HepG2 (cell line): ENCODE measurements around the gene MEGF11. TPM values are rescaled to one million over a fixed set of nuclear protein-coding genes. Genes with fewer than 3 reads are reported as not detected.

ENCODE experiments used
- ATAC-seq: fragments of 200-7000 bp; cut with Tn5 transposase; 3 replicates; pipeline ENCODE4 v1.9.1; 2020; ENCODE audit warnings: mild to moderate bottlenecking, moderate library complexity
- BruUV-seq: library from RNA; stranded (reverse); fragments of 400-500 nt; replicated peaks from 2 replicates; lab custom pipeline; 2021; lab: Mats Ljungman, UMichigan
- CTCF ChIA-PET: fragments of 300-600 bp; formaldehyde crosslinking; extraction: SDS; loops from one replicate; lab custom pipeline; 2021; ENCODE audit warnings: low total read pairs, inconsistent platforms, low intra/inter-chr PET ratio; lab: Yijun Ruan, JAX
- POLR2A ChIA-PET: fragments of 350-600 bp; sonication (Branson Sonifier 250); formaldehyde crosslinking; loops from one replicate; lab custom pipeline; 2020; ENCODE audit warnings: antibody characterized with exemption, inconsistent platforms; lab: Yijun Ruan, JAX
- DNase-seq: peaks from one replicate; pipeline ENCODE4 v3.0.0-alpha.2; 2015; ENCODE audit warnings: low spot score
- FAIRE-seq: peaks from 3 replicates; lab custom pipeline; 2011; peaks lifted over from hg19 to GRCh38; lab: Jason Lieb, UNC
- H2AFZ ChIP-seq: one replicate; pipeline ENCODE4 v1.6.1; 2011; ENCODE audit warnings: low read length, inconsistent platforms
- H3K27ac ChIP-seq: fragments of 300-600 bp; 3 replicates; pipeline ENCODE4 v1.8.0; 2011; ENCODE audit warnings: mixed run types, mild to moderate bottlenecking, mixed read lengths, low read length, inconsistent platforms; ENCODE audit not compliant: insufficient read depth; ENCODE audit errors: extremely low read length
- H3K27me3 ChIP-seq, 2 experiments: fragments of 200-600 bp in 1 of 2; 2 replicates in 1 of 2; 3 replicates in 1 of 2; pipeline versions ENCODE4 v1.6.0 to v1.8.0; 2011; ENCODE audit warnings: low read length in 2 of 2, mild to moderate bottlenecking in 2 of 2, moderate library complexity in 2 of 2, inconsistent platforms in 1 of 2; ENCODE audit not compliant: insufficient read depth in 2 of 2, control insufficient read depth in 1 of 2
- H3K36me3 ChIP-seq, 2 experiments: fragments of 200-600 bp in 1 of 2; replicated peaks in 1 of 2; 2 replicates in 1 of 2; 3 replicates in 1 of 2; pipeline versions ENCODE4 v1.5.1 to v1.8.0; 2011; ENCODE audit warnings: low read length in 2 of 2, inconsistent platforms in 1 of 2; ENCODE audit not compliant: insufficient read depth in 2 of 2, control insufficient read depth in 1 of 2
- H3K4me1 ChIP-seq: 2 replicates; pipeline ENCODE4 v1.5.1; 2012; ENCODE audit warnings: low read length, inconsistent platforms; ENCODE audit not compliant: insufficient read depth
- H3K4me2 ChIP-seq: 2 replicates; pipeline ENCODE4 v1.6.0; 2011; ENCODE audit warnings: low read depth, low read length, inconsistent platforms
- H3K4me3 ChIP-seq, 3 experiments: fragments of 200-600 bp in 1 of 3; sonication (generic), shearing (Covaris generic) in 1 of 3; replicated peaks in 1 of 3; 2 replicates each; pipeline ENCODE4 v1.5.1; 2011 to 2016; ENCODE audit warnings: low read length in 3 of 3, inconsistent platforms in 2 of 3, low read depth in 2 of 3, mild to moderate bottlenecking in 2 of 3, control low read depth in 1 of 3, mixed read lengths in 1 of 3; ENCODE audit not compliant: insufficient read depth in 1 of 3
- H3K79me2 ChIP-seq: one replicate; pipeline ENCODE4 v1.6.1; 2011; ENCODE audit warnings: low read length, inconsistent platforms; ENCODE audit not compliant: insufficient read depth
- H3K9ac ChIP-seq: 2 replicates; pipeline ENCODE4 v1.6.0; 2011; ENCODE audit warnings: mild to moderate bottlenecking, low read depth, low read length, inconsistent platforms; ENCODE audit not compliant: insufficient read depth
- H3K9me3 ChIP-seq: 2 replicates; pipeline ENCODE4 v1.5.1; 2012; ENCODE audit warnings: mild to moderate bottlenecking, low read length
- H4K20me1 ChIP-seq: 2 replicates; pipeline ENCODE4 v1.6.0; 2011; ENCODE audit warnings: inconsistent platforms, mild to moderate bottlenecking, low read length, moderate library complexity; ENCODE audit not compliant: insufficient read depth
- BRCA1 ChIP-seq: sonication (generic); formaldehyde crosslinking; IDR thresholded peaks from 2 replicates; pipeline ENCODE4 v1.4.0; 2020; ENCODE audit warnings: missing genetic modification reagents
- BRD4 ChIP-seq: sonication (generic); formaldehyde crosslinking; IDR thresholded peaks from 2 replicates; pipeline ENCODE4 v1.4.0; 2020; ENCODE audit warnings: missing genetic modification reagents
- ERF ChIP-seq: IDR thresholded peaks from 2 replicates; pipeline ENCODE4 v1.6.1; 2018; ENCODE audit warnings: missing biosample characterization, missing genetic modification reagents
- HNRNPL ChIP-seq: fragments of 200-400 bp; formaldehyde crosslinking; IDR thresholded peaks from 2 replicates; pipeline ENCODE4 v1.6.1; 2017; ENCODE audit warnings: mild to moderate bottlenecking, low read depth, low read length
- MAFK ChIP-seq, 2 experiments: IDR thresholded peaks in 1 of 2; conservative IDR thresholded peaks in 1 of 2; 2 replicates each; pipeline ENCODE4 v1.6.1; 2011; ENCODE audit warnings: improper control_type of control experiment in 2 of 2, low read length in 2 of 2
- NR2F2 ChIP-seq: IDR thresholded peaks from 2 replicates; pipeline ENCODE4 v1.6.1; 2012; ENCODE audit warnings: low read depth, inconsistent platforms, borderline replicate concordance
- POGZ ChIP-seq: sonication (generic); formaldehyde crosslinking; IDR thresholded peaks from 2 replicates; pipeline ENCODE4 v1.4.0; 2020; ENCODE audit warnings: mild to moderate bottlenecking, missing genetic modification reagents
- U2AF2 ChIP-seq: fragments of 200-400 bp; formaldehyde crosslinking; IDR thresholded peaks from 2 replicates; pipeline ENCODE4 v1.6.1; 2017; ENCODE audit warnings: low read depth, mild to moderate bottlenecking, low read length
- USF2 ChIP-seq, 2 experiments: sonication (generic) in 1 of 2; formaldehyde crosslinking in 1 of 2; IDR thresholded peaks; 2 replicates each; pipeline versions ENCODE4 v1.5.1 to v1.6.1; 2011 to 2020; ENCODE audit warnings: borderline replicate concordance in 1 of 2, low read depth in 1 of 2, low read length in 1 of 2, mild to moderate bottlenecking in 1 of 2, missing genetic modification reagents in 1 of 2, moderate library complexity in 1 of 2
- ZFYVE20 ChIP-seq: sonication (generic); formaldehyde crosslinking; IDR thresholded peaks from 2 replicates; pipeline ENCODE4 v1.8.0; 2023; ENCODE audit warnings: low read depth, mild to moderate bottlenecking, moderate library complexity, missing genetic modification reagents, borderline replicate concordance
- ZNF230 ChIP-seq: sonication (generic); formaldehyde crosslinking; IDR thresholded peaks from 2 replicates; pipeline ENCODE4 v1.4.0; 2020; ENCODE audit warnings: mild to moderate bottlenecking, missing genetic modification reagents
- ZNF326 ChIP-seq: sonication (generic); formaldehyde crosslinking; IDR thresholded peaks from 2 replicates; pipeline ENCODE4 v1.4.0; 2020; ENCODE audit warnings: missing genetic modification reagents, borderline replicate concordance
- ZNF354B ChIP-seq: sonication (generic); formaldehyde crosslinking; IDR thresholded peaks from 2 replicates; pipeline ENCODE4 v1.8.0; 2022; ENCODE audit warnings: mild to moderate bottlenecking, missing genetic modification reagents
- ZNF569 ChIP-seq: sonication (generic); formaldehyde crosslinking; IDR thresholded peaks from 2 replicates; pipeline ENCODE4 v1.5.0; 2020; ENCODE audit warnings: mild to moderate bottlenecking, missing genetic modification reagents, moderate library complexity, borderline replicate concordance
- ZNF574 ChIP-seq: sonication (generic); formaldehyde crosslinking; IDR thresholded peaks from 2 replicates; pipeline ENCODE4 v1.4.0; 2020; ENCODE audit warnings: missing genetic modification reagents
- ZSCAN20 ChIP-seq: sonication (generic); formaldehyde crosslinking; IDR thresholded peaks from 2 replicates; pipeline ENCODE4 v1.4.0; 2020; ENCODE audit warnings: missing genetic modification reagents, mild to moderate bottlenecking, borderline replicate concordance
- WGBS: methylation state at CpG from one replicate; pipeline ENCODE4 v1.1.6; 2017; ENCODE audit warnings: low lambda C conversion rate; 5-methylcytosine and 5-hydroxymethylcytosine counted together
- in situ Hi-C: cut with HindIII; loops from 2 replicates; pipeline ENCODE4 v1.10.0; 2017; ENCODE audit warnings: low pct_unique_long_range_greater_than_20kb; ENCODE audit not compliant: extremely low pct_ligation_motif_present
- intact Hi-C: fragments of 100-400 bp; cut with micrococcal nuclease; formaldehyde crosslinking; loops from one replicate; pipeline ENCODE4 v1.10.0; 2022; ENCODE audit not compliant: unreplicated experiment
- polyA plus RNA-seq, 8 experiments: library from polyadenylated mRNA; depleted of rRNA in 3 of 8; stranded (reverse) in 7 of 8; unstranded in 1 of 8; fragments of >200 nt; fragmentation: Illumina TruSeq in 4 of 8; extraction: Trizol in 4 of 8; gene quantifications; 2 replicates each; pipeline versions ENCODE4 v1.2.1 to v1.2.3, GENCODE V29; 2011 to 2016; ENCODE audit warnings: low read depth in 4 of 8, missing spikeins in 1 of 8, mixed read lengths in 1 of 8; ENCODE audit not compliant: insufficient read depth in 1 of 8
- total RNA-seq, 5 experiments: library from RNA; depleted of rRNA; stranded (reverse); fragments of >200 nt; fragmentation: Illumina TruSeq; extraction: Trizol; gene quantifications; 2 replicates each; pipeline ENCODE4 v1.2.3, GENCODE V29; 2016; ENCODE audit warnings: low read depth in 1 of 5

MEGF11 gene
- total and polyA plus RNA-seq, 2 of the 13 experiments (the other 11 are each of a cell fraction or from before 2014, with no cell fraction given): not detected

DNA sequence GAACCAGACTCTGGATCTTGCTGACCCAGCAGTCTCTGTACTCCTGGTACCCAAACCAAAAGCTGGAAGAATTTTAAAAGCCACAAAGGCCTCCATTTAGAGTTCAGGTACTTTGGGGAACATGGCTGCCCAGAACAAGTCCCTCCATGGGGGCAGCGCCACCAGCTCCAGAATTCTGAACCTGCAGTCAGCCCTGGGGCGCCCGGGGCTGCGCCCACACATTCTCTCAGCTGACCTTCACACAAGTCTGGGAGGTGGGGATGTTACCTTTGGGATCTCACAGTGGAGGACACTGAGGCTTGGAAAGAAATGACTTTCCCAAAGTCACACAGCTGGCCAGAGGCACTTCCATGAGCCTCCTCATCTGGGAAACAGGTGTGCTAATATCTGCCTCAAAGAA lies 229.4 kb downstream of the MEGF11 start (continued):
- TF ChIP-seq USF2 (IDR thresholded peaks at IDR 0.05; ENCODE audit: low read depth, low read length) (no peak), USF2 (CRISPR knock-in tag; IDR thresholded peaks at IDR 0.05; ENCODE audit: borderline replicate concordance) (no peak)

DNA sequence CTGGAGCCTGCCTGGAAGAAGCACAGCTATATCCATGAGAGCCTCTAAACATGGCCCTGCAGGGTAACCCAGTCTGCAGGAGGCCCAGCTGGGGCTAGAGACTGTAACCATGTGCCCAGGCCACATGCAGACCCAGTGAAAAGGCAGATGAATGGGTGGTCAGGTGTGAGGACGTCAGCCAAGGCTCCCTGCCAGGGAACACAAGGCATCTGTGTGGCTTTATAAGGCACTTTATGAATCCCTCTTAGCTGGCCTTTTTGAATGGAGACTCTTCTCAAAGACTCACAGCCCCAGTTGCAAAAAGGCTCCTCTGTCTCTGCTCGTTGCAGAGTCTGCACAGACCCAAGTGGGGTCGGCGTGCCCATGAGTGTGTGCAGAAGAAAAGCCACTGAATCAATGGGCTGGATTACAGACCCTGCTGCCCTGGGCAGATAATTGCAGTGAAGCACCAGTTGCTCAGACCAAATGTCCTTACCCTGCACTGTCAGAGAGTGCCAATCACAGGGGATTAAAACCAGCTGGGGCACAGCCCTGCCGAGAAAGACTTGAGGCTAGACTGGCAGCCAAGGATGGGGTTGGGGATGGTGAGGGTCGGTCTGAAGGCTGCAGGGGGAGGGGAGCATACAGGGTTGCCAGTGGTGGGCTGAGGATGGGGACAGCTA lies 230.1 kb downstream of the MEGF11 start:
- no peaks in the 10 kb centered on the region for H3K79me2 ChIP-seq
- POLR2A ChIA-PET: no interaction called here
- no peak overlapping the region for H3K4me3 ChIP-seq
- no peak overlapping the region for H3K4me2 ChIP-seq
- CTCF ChIA-PET: no interaction called here
- ATAC-seq: no peak
- intact Hi-C loops (no loop called here), in situ Hi-C loops (no loop called here)
- H3K36me3 ChIP-seq: no peaks in the 10 kb centered on the region
- no peaks in the 10 kb centered on the region for H3K9me3 ChIP-seq
- no peak for DNase-seq
- 4% methylated on average over 2 of the region's 6 CpGs for WGBS
- BruUV-seq: no TSS peak
- H3K4me1 ChIP-seq: no peaks in the 10 kb centered on the region
- H3K27ac ChIP-seq: no peak overlapping the region
- no peak for FAIRE-seq
- no peak overlapping the region for H3K9ac ChIP-seq
- no peak overlapping the region for H2AFZ ChIP-seq
- H4K20me1 ChIP-seq: no peaks in the 10 kb centered on the region
- H3K27me3 ChIP-seq: peaks cover 0 to 5% of the 10 kb centered on the region in 2 experiments; a peak in 2 of 5 replicates
- TF ChIP-seq ERF: no peak
- TF ChIP-seq ZNF230: no peak
- no peak for TF ChIP-seq HNRNPL
- TF ChIP-seq ZFYVE20 (CRISPR knock-in tag): no peak
- TF ChIP-seq NR2F2: no peak
- no peak for TF ChIP-seq POGZ (CRISPR knock-in tag)
- TF ChIP-seq MAFK (conservative IDR thresholded peaks at IDR 0.05 in 1 of 2, IDR thresholded peaks at IDR 0.05 in 1 of 2; ENCODE audit: low read length in 2 of 2): no peak
- TF ChIP-seq BRD4 (CRISPR knock-in tag): no peak
- no peak for TF ChIP-seq ZSCAN20 (CRISPR knock-in tag)
- no peak for TF ChIP-seq ZNF326 (CRISPR knock-in tag)
- TF ChIP-seq ZNF574 (CRISPR knock-in tag): no peak
- TF ChIP-seq ZNF569 (CRISPR knock-in tag): no peak
- no peak for TF ChIP-seq BRCA1 (CRISPR knock-in tag)
- no peak for TF ChIP-seq ZNF354B (CRISPR knock-in tag)
- TF ChIP-seq U2AF2: no peak
